Naive thymus-derived CD4-positive, alpha-beta T cell (primary cell): ENCODE data around the gene LRIG2. TPM values are rescaled to one million over a fixed set of nuclear protein-coding genes. Genes with fewer than 3 reads are reported as not detected.
"Not testable (repeated sequence)": the region's sequence is repeated elsewhere in the genome, so short reads cannot be mapped to it uniquely, and the experiment has no call there.

Source experiments
- ATAC-seq: fragments of 150-1000 bp; cut with Tn5 transposase; 2 replicates; pipeline ENCODE4 v1.10.0; 2021; ENCODE audit warnings: mild to moderate bottlenecking, moderate library complexity
- CTCF ChIA-PET: fragments of 350-600 bp; sonication (Branson Sonifier 250); formaldehyde crosslinking; loops from one replicate; lab custom pipeline; 2021; ENCODE audit warnings: antibody characterized with exemption; lab: Charles Lee
- POLR2A ChIA-PET: fragments of 350-600 bp; sonication (Branson Sonifier 250); formaldehyde crosslinking; loops from one replicate; lab custom pipeline; 2021; ENCODE audit warnings: antibody characterized with exemption, inconsistent platforms; lab: Charles Lee
- DNase-seq, 9 donors: peaks; one replicate each; pipeline versions ENCODE4 v3.0.0 to v3.0.0-alpha.2; 2020 to 2022; ENCODE audit warnings: mixed read lengths in 1 of 9
- H3K27ac ChIP-seq: one replicate; pipeline ENCODE4 v1.7.0; 2013; ENCODE audit warnings: mild to moderate bottlenecking, low read depth, low read length, moderate library complexity
- H3K27me3 ChIP-seq, 2 donors: one replicate each; pipeline ENCODE4 v1.7.0; 2013; ENCODE audit warnings: low read length in 2 of 2, mild to moderate bottlenecking in 2 of 2, moderate library complexity in 2 of 2; ENCODE audit not compliant: control insufficient read depth in 2 of 2, insufficient read depth in 2 of 2
- H3K36me3 ChIP-seq, 3 experiments: 1 replicate in 2 of 3; 2 replicates in 1 of 3; pipeline ENCODE4 v1.7.0; 2013; ENCODE audit warnings: low read length in 3 of 3, mild to moderate bottlenecking in 3 of 3, moderate library complexity in 1 of 3; ENCODE audit not compliant: insufficient read depth in 3 of 3, control insufficient read depth in 2 of 3
- H3K4me1 ChIP-seq, 2 donors: one replicate each; pipeline ENCODE4 v1.7.0; 2013; ENCODE audit warnings: low read length in 2 of 2, mild to moderate bottlenecking in 2 of 2, moderate library complexity in 1 of 2; ENCODE audit not compliant: control insufficient read depth in 2 of 2, insufficient read depth in 2 of 2
- H3K4me3 ChIP-seq: 2 replicates; pipeline ENCODE4 v1.7.0; 2013; ENCODE audit warnings: mild to moderate bottlenecking, low read length
- H3K9me3 ChIP-seq, 3 experiments: 1 replicate in 2 of 3; 2 replicates in 1 of 3; pipeline ENCODE4 v1.7.0; 2013; ENCODE audit warnings: low read length in 3 of 3; ENCODE audit not compliant: control insufficient read depth in 2 of 3
- H3K27ac Mint-ChIP-seq, 9 donors: one replicate each; pipeline ENCODE4 v1.8.0; 2020 to 2022; ENCODE audit warnings: mixed read lengths in 9 of 9, mild to moderate bottlenecking in 8 of 9, moderate library complexity in 5 of 9, inconsistent platforms in 2 of 9
- H3K27me3 Mint-ChIP-seq, 5 donors: one replicate each; pipeline ENCODE4 v1.8.0; 2021 to 2022; ENCODE audit warnings: mixed read lengths in 5 of 5, mild to moderate bottlenecking in 1 of 5
- H3K36me3 Mint-ChIP-seq, 5 donors: one replicate each; pipeline ENCODE4 v1.8.0; 2020 to 2022; ENCODE audit warnings: mixed read lengths in 5 of 5, mild to moderate bottlenecking in 3 of 5, inconsistent platforms in 1 of 5
- H3K4me1 Mint-ChIP-seq, 7 donors: one replicate each; pipeline ENCODE4 v1.8.0; 2020 to 2022; ENCODE audit warnings: mixed read lengths in 7 of 7, mild to moderate bottlenecking in 3 of 7, inconsistent platforms in 1 of 7
- H3K4me3 Mint-ChIP-seq, 10 donors: one replicate each; pipeline ENCODE4 v1.8.0; 2020 to 2022; ENCODE audit warnings: mild to moderate bottlenecking in 10 of 10, mixed read lengths in 10 of 10, moderate library complexity in 6 of 10, inconsistent platforms in 2 of 10
- H3K9me3 Mint-ChIP-seq, 11 donors: one replicate each; pipeline ENCODE4 v1.8.0; 2020 to 2022; ENCODE audit warnings: mixed read lengths in 11 of 11, mild to moderate bottlenecking in 4 of 11, inconsistent platforms in 1 of 11, moderate library complexity in 1 of 11
- intact Hi-C, 2 donors: fragments of 100-400 bp; cut with micrococcal nuclease; formaldehyde crosslinking; loops; one replicate each; pipeline ENCODE4 v1.15.1; 2023
- polyA plus RNA-seq, 2 donors: library from polyadenylated mRNA; unstranded; fragments of 300-500 nt; fragmentation: Illumina TruSeq; gene quantifications; one replicate each; pipeline ENCODE4 v1.2.3, GENCODE V29; 2021
- total RNA-seq, 6 experiments: library from RNA in 5 of 6; stranded (reverse) in 5 of 6; gene quantifications; 1 replicate in 5 of 6; 2 replicates in 1 of 6; pipeline ENCODE4 v1.2.3 and lab custom pipeline; 2021 to 2026

Gene LRIG2
- total and polyA plus RNA-seq, 7 experiments from 2014 or later: 2.7 to 27.0 (median 19.0) TPM

DNA sequence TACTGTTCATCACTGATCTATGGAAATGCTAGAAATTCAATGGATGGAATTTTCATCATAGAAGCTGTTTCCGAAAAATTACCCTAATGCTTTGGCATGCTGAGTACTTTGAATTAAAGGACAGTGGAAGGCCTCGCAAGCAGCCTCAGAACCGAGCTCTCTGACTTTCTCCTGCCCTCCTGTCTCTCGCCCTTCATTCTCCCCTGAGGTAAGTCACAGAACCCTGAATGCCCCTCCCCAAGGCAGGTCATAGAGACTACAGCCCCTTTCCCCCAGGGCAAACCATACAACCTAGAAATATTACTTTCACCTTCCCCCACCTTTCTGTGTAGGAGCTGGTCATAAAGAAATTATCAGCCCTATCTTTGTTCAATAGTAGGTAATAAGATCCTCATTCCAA, 74.8 kb downstream of the LRIG2 start:
- H3K9me3 ChIP-seq: no peaks in the 10 kb centered on the region
- CTCF ChIA-PET: no interaction called here
- POLR2A ChIA-PET: no interaction called here
- ATAC-seq: no peak
- Mint-ChIP-seq H3K27me3 (no peaks in the 10 kb centered on the region), H3K9me3 (no peaks in the 10 kb centered on the region), H3K4me1 (peaks cover 13 to 26% (median 24%) of the 10 kb centered on the region in 7 donors), H3K27ac (peak overlapping the region in 3 of 9 donors; percentile 29 to 63 (median 35)), H3K4me3 (peak overlapping the region in 1 of 10 donors; percentile 17), H3K36me3 (no peaks in the 10 kb centered on the region)
- no peak overlapping the region for H3K4me3 ChIP-seq
- no peaks in the 10 kb centered on the region for H3K27me3 ChIP-seq
- no peak overlapping the region for H3K27ac ChIP-seq
- H3K4me1 ChIP-seq: peaks cover 3 to 18% of the 10 kb centered on the region in 2 donors
- H3K36me3 ChIP-seq: no peaks in the 10 kb centered on the region
- intact Hi-C loops: loop anchor here (10.0 kb wide), 4 partner anchors 247 to 757 kb away; partner anchors contain the start of genes AP4B1 (in 1 of the 2), DCLRE1B (in 1 of the 2), MAGI3 (in 1 of the 2) and RSBN1 (in 1 of the 2)
- no peak for DNase-seq

DNA sequence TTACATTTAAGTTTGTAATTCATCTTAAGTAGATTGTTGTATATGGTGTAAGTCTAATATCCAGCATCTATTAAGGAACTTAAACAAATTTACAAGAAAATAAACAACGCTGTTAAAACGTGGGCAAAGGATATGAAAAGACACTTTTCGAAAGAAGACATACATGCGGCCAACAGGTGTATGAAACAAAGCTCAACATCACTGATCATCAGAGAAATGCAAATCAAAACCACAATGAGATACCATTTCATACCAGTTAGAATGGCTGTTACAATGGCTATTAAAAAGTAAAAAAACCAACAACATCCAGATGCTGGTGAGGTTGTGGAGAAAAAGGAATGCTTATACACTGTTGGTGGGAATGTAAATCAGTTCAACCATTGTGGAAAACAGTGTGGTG, 77.5 kb downstream of the LRIG2 start:
- H3K36me3 ChIP-seq, CTCF ChIA-PET, H3K27me3 Mint-ChIP-seq, POLR2A ChIA-PET, H3K27me3 ChIP-seq, intact Hi-C loops, H3K36me3 Mint-ChIP-seq, H3K27ac Mint-ChIP-seq, H3K9me3 Mint-ChIP-seq, H3K4me3 ChIP-seq, ATAC-seq, H3K9me3 ChIP-seq, H3K4me3 Mint-ChIP-seq, H3K27ac ChIP-seq, DNase-seq: not testable (repeated sequence)
- H3K4me1 ChIP-seq: peaks cover 3 to 15% of the 10 kb centered on the region in 2 donors
- H3K4me1 Mint-ChIP-seq: peaks cover 13 to 20% (median 20%) of the 10 kb centered on the region in 7 donors

DNA sequence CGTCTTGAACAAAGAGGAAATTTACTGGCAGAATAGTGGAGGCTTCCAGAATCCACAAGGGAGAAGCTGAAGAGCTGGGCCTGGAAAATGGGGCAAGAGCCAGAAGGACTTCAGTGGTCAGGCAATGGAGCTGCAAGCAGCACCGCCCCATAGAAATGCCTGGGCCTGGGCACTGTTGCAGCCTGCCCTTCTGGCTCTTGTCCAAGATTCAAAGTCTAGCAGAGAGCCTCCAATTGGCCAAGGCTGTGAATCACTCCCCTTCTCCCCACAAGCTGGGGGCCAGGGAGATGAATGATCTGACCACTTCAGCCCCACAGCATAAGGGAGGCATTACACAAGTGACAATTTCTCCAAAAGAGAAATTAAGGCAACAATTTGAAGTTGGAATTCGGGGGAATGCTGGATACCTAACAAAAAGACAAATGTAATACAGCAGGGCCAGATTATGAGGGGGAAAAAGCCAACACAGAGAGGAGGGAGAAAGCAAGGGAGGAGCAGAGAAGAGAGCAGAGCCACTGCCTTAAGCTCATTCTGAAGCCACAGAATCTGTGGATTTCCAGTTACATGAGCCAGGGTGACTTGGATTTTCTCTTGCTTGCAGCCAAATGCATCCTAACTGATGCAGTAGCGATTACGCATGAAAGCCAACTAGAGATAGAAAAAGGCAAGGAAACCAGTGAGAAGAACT, 80.3 kb downstream of the LRIG2 start:
- H3K4me3 ChIP-seq: no peak overlapping the region
- H3K4me1 ChIP-seq: no peaks in the 10 kb centered on the region
- H3K27ac ChIP-seq: no peak overlapping the region
- peaks cover 0 to 1% (median 0%) of the 10 kb centered on the region in 7 donors for H3K4me1 Mint-ChIP-seq
- POLR2A ChIA-PET: no interaction called here
- H3K9me3 ChIP-seq: no peaks in the 10 kb centered on the region
- ATAC-seq (no peak), DNase-seq (no peak)
- CTCF ChIA-PET: interaction anchor here (0.5 kb wide), 1 partner anchor 300 kb away, joined by 4 read pairs; no protein-coding TSS in a partner anchor
- H3K27me3 Mint-ChIP-seq: peaks cover 0 to 5% (median 4%) of the 10 kb centered on the region in 5 donors
- peaks cover 0 to 25% (median 11%) of the 10 kb centered on the region in 11 donors for H3K9me3 Mint-ChIP-seq
- no peaks in the 10 kb centered on the region for H3K36me3 Mint-ChIP-seq
- H3K36me3 ChIP-seq: no peaks in the 10 kb centered on the region
- intact Hi-C loops: no loop called here
- no peak overlapping the region for H3K27ac Mint-ChIP-seq
- H3K27me3 ChIP-seq: no peaks in the 10 kb centered on the region
- H3K4me3 Mint-ChIP-seq: no peak overlapping the region

DNA sequence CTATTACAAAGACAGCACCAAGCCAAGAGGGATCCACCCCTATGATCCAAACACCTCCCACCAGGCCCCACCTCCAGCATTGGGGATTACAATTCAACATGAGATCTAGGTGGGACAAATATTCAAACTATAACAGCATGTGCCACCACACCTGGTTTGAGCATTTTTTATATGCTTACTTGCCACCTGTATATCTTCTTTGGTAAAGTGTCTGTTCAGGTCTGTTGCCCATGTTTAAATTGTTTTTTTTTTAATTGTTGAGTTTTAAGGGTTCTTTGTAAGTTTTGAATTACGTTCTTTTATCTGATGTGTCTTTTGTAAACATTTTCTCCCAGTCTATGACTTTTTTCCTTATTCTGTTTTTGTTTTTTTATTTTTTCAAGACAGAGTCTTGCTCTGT, 83.4 kb downstream of the LRIG2 start:
- ChIA-PET POLR2A (no interaction called here), CTCF (no interaction called here)
- H3K27me3 ChIP-seq: no peaks in the 10 kb centered on the region
- no peak for DNase-seq
- intact Hi-C loops: no loop called here
- Mint-ChIP-seq H3K27me3 (peaks cover 5 to 11% (median 6%) of the 10 kb centered on the region in 5 donors), H3K4me1 (peaks cover 0 to 1% (median 0%) of the 10 kb centered on the region in 7 donors), H3K36me3 (peaks cover 0 to 6% (median 4%) of the 10 kb centered on the region in 5 donors), H3K9me3 (peaks cover 0 to 38% (median 18%) of the 10 kb centered on the region in 11 donors), H3K27ac (no peak overlapping the region), H3K4me3 (no peak overlapping the region)
- H3K4me3 ChIP-seq: no peak overlapping the region
- H3K27ac ChIP-seq: no peak overlapping the region
- ATAC-seq: no peak
- no peaks in the 10 kb centered on the region for H3K9me3 ChIP-seq
- no peaks in the 10 kb centered on the region for H3K36me3 ChIP-seq
- H3K4me1 ChIP-seq: no peaks in the 10 kb centered on the region

DNA sequence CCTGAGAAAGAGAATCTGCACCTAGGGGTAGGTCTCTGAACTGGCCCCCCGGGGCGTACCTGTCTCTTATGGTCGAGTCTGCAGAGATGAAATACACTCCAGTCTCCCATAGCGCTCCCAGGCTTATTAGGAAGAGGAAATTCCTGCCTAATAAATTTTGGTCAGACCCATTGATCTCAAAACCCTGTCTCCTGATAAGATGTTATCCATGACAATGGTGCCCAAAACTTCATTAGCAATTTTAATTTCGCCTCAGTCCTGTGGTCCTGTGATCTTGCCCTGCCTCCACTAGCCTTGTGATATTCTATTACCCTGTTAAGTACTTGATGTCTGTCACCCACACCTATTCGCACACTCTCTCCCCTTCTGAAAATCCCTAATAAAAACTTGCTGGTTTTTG, 85.7 kb downstream of the LRIG2 start:
- H3K9me3 ChIP-seq, H3K27ac ChIP-seq, DNase-seq, H3K4me1 Mint-ChIP-seq, POLR2A ChIA-PET, H3K36me3 ChIP-seq, H3K4me3 Mint-ChIP-seq, H3K27me3 ChIP-seq, H3K4me3 ChIP-seq, intact Hi-C loops, H3K36me3 Mint-ChIP-seq, H3K27ac Mint-ChIP-seq, ATAC-seq, H3K4me1 ChIP-seq: not testable (repeated sequence)
- CTCF ChIA-PET: interaction anchor here (0.6 kb wide), 1 partner anchor 17 kb away, joined by 3 read pairs; no protein-coding TSS in a partner anchor
- peaks cover 5 to 19% (median 7%) of the 10 kb centered on the region in 5 donors for H3K27me3 Mint-ChIP-seq
- peaks cover 0 to 38% (median 18%) of the 10 kb centered on the region in 11 donors for H3K9me3 Mint-ChIP-seq

DNA sequence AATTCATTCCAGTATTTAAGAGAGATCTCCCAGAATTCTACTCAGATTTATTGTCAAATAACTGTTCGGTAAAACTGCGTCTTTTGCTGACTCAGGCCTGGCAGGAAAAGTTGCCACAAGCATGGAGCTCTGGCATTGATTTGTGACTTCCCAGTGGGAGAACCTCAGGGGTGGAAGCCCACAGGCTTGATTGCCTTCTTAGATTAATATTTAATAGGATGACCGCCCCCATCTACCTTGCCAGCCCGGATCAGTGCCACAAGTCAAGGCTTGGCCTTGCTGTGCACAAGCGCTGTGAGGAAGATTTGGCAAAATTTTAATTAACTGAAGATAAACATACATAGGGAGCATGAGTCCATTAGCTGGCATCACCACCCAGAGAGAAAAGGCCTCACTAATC, 93.5 kb downstream of the LRIG2 start:
- Histone ChIP-seq H3K9me3 (peaks cover 0 to under 1% (median 0%) of the 10 kb centered on the region in 3 experiments), H3K27me3 (no peaks in the 10 kb centered on the region), H3K36me3 (no peaks in the 10 kb centered on the region), H3K4me3 (no peak overlapping the region), H3K27ac (no peak overlapping the region), H3K4me1 (no peaks in the 10 kb centered on the region)
- POLR2A ChIA-PET: no interaction called here
- Mint-ChIP-seq H3K9me3 (peaks cover 0 to 10% (median 1%) of the 10 kb centered on the region in 11 donors), H3K4me3 (peak overlapping the region in 1 of 10 donors; percentile 34), H3K4me1 (no peaks in the 10 kb centered on the region), H3K27ac (no peak overlapping the region), H3K27me3 (peaks cover 7 to 37% (median 16%) of the 10 kb centered on the region in 5 donors), H3K36me3 (peaks cover 0 to 1% (median 0%) of the 10 kb centered on the region in 5 donors)
- CTCF ChIA-PET: no interaction called here
- no peak for ATAC-seq
- DNase-seq: no peak
- intact Hi-C loops: no loop called here
